Fibroblast of lung (primary cell): ENCODE measurements around the gene MTM1. TPM values are rescaled to one million over a fixed set of nuclear protein-coding genes. Genes with fewer than 3 reads are reported as not detected.
A peak's percentile ranks its signal among the peaks of the same experiment; 100 is the strongest.

Experiments
- DNase-seq, 2 donors: peaks; one replicate each; pipeline versions ENCODE4 v3.0.0 to v3.0.0-alpha.2; 2010; ENCODE audit warnings: low read depth in 2 of 2
- H2AFZ ChIP-seq: 2 replicates; pipeline ENCODE4 v1.5.1; 2012; ENCODE audit warnings: low read length, control low read depth, inconsistent platforms
- H3K27ac ChIP-seq: 2 replicates; pipeline ENCODE4 v1.5.1; 2011; ENCODE audit warnings: low read length, control low read depth; ENCODE audit not compliant: insufficient read depth
- H3K27me3 ChIP-seq: 2 replicates; pipeline ENCODE4 v1.5.1; 2011; ENCODE audit warnings: mild to moderate bottlenecking, low read length; ENCODE audit not compliant: control insufficient read depth, insufficient read depth
- H3K36me3 ChIP-seq: 2 replicates; pipeline ENCODE4 v1.5.1; 2011; ENCODE audit warnings: low read length; ENCODE audit not compliant: control insufficient read depth, insufficient read depth
- H3K4me1 ChIP-seq: 2 replicates; pipeline ENCODE4 v1.5.1; 2011; ENCODE audit warnings: low read length; ENCODE audit not compliant: control insufficient read depth, insufficient read depth; ENCODE audit errors: extremely low read depth
- H3K4me2 ChIP-seq: 2 replicates; pipeline ENCODE4 v1.5.1; 2011; ENCODE audit warnings: low read length, control low read depth; ENCODE audit not compliant: insufficient read depth; ENCODE audit errors: extremely low read depth
- H3K4me3 ChIP-seq, 4 experiments: fragments of 200-600 bp in 1 of 4; sonication (generic) in 1 of 4; replicated peaks in 1 of 4; 2 replicates each; pipeline ENCODE4 v1.5.1; 2011 to 2016; ENCODE audit warnings: low read length in 4 of 4, low read depth in 3 of 4, mild to moderate bottlenecking in 3 of 4, control low read depth in 2 of 4, inconsistent platforms in 1 of 4, mixed read lengths in 1 of 4; ENCODE audit not compliant: insufficient read depth in 1 of 4; ENCODE audit errors: control extremely low read depth in 1 of 4
- H3K79me2 ChIP-seq: 2 replicates; pipeline ENCODE4 v1.5.1; 2012; ENCODE audit warnings: mild to moderate bottlenecking, low read length, inconsistent platforms; ENCODE audit not compliant: control insufficient read depth, insufficient read depth
- H3K9ac ChIP-seq: 2 replicates; pipeline ENCODE4 v1.5.1; 2011; ENCODE audit warnings: mild to moderate bottlenecking, low read length, control low read depth; ENCODE audit not compliant: insufficient read depth
- H3K9me3 ChIP-seq: 2 replicates; pipeline ENCODE4 v1.5.1; 2012; ENCODE audit warnings: low read depth, low read length; ENCODE audit not compliant: control insufficient read depth, insufficient read depth
- H4K20me1 ChIP-seq: 2 replicates; pipeline ENCODE4 v1.5.1; 2011; ENCODE audit warnings: low read length; ENCODE audit not compliant: control insufficient read depth, insufficient read depth; ENCODE audit errors: extremely low read depth
- CTCF ChIP-seq, 2 donors: IDR thresholded peaks in 1 of 2; conservative IDR thresholded peaks in 1 of 2; 1 replicate in 1 of 2; 2 replicates in 1 of 2; pipeline ENCODE4 v1.5.1; 2011 to 2012; ENCODE audit warnings: low read length in 2 of 2, control low read depth in 1 of 2, inconsistent platforms in 1 of 2, low read depth in 1 of 2, mild to moderate bottlenecking in 1 of 2
- EZH2 ChIP-seq: IDR thresholded peaks from 2 replicates; pipeline ENCODE4 v1.5.1; 2012; ENCODE audit warnings: low read length, control low read depth, mild to moderate bottlenecking; ENCODE audit errors: missing control alignments
- polyA plus RNA-seq, 2 donors: library from polyadenylated mRNA; depleted of rRNA in 1 of 2; stranded (reverse) in 1 of 2; unstranded in 1 of 2; fragments of >200 nt; gene quantifications; 2 replicates each; pipeline ENCODE4 v1.2.1, GENCODE V29; 2011 to 2012; ENCODE audit warnings: missing spikeins in 1 of 2
- total RNA-seq: library from RNA; depleted of rRNA; stranded (reverse); fragments of >200 nt; gene quantifications from 2 replicates; pipeline ENCODE4 v1.2.1, GENCODE V29; 2014

The MTM1 gene
- total and polyA plus RNA-seq, 2 donors (not counting 1 experiment from before 2014, with no cell fraction given), result 5.0 to 15.2 TPM

- DNase-seq, result peak; percentile 22 to 28
- H2AFZ ChIP-seq, result no peak overlapping the region
- no peaks in the 10 kb centered on the region for H3K4me1 ChIP-seq
- TF ChIP-seq CTCF (conservative IDR thresholded peaks at IDR 0.05 in 1 of 2, IDR thresholded peaks at IDR 0.05 in 1 of 2; ENCODE audit: low read depth in 1 of 2, low read length in 2 of 2), result peak in 1 of 2 donors; percentile 29
- no peak for TF ChIP-seq EZH2
- H3K36me3 ChIP-seq, result no peaks in the 10 kb centered on the region
- H3K9ac ChIP-seq, result no peak overlapping the region
- no peak overlapping the region for H3K27ac ChIP-seq
- H3K9me3 ChIP-seq, result no peaks in the 10 kb centered on the region
- H3K4me3 ChIP-seq, result no peak overlapping the region
- no peaks in the 10 kb centered on the region for H3K79me2 ChIP-seq
- H3K4me2 ChIP-seq, result no peak overlapping the region
- no peaks in the 10 kb centered on the region for H4K20me1 ChIP-seq
- H3K27me3 ChIP-seq, result no peaks in the 10 kb centered on the region
Observed at GRCh38 chrX:150680974-150681373, 112.6 kb downstream of the MTM1 start.

- Histone ChIP-seq H3K9ac (no peak overlapping the region), H3K27ac (no peak overlapping the region), H3K27me3 (no peaks in the 10 kb centered on the region), H3K4me3 (no peak overlapping the region), H3K9me3 (no peaks in the 10 kb centered on the region), H3K4me2 (no peak overlapping the region), H3K4me1 (no peaks in the 10 kb centered on the region), H2AFZ (no peak overlapping the region), H3K36me3 (no peaks in the 10 kb centered on the region), H3K79me2 (no peaks in the 10 kb centered on the region), H4K20me1 (no peaks in the 10 kb centered on the region)
- TF ChIP-seq CTCF (conservative IDR thresholded peaks at IDR 0.05 in 1 of 2, IDR thresholded peaks at IDR 0.05 in 1 of 2; ENCODE audit: low read depth in 1 of 2, low read length in 2 of 2) (no peak), EZH2 (no peak)
- no peak for DNase-seq
Observed at GRCh38 chrX:150683112-150683511, 114.7 kb downstream of the MTM1 start.

- Histone ChIP-seq H3K9ac (no peak overlapping the region), H3K27me3 (no peaks in the 10 kb centered on the region), H3K4me2 (no peak overlapping the region), H3K4me3 (no peak overlapping the region), H2AFZ (no peak overlapping the region), H3K27ac (no peak overlapping the region), H3K79me2 (no peaks in the 10 kb centered on the region), H3K36me3 (no peaks in the 10 kb centered on the region), H4K20me1 (no peaks in the 10 kb centered on the region), H3K4me1 (peaks cover 4% of the 10 kb centered on the region), H3K9me3 (no peaks in the 10 kb centered on the region)
- TF ChIP-seq CTCF (conservative IDR thresholded peaks at IDR 0.05 in 1 of 2, IDR thresholded peaks at IDR 0.05 in 1 of 2; ENCODE audit: low read depth in 1 of 2, low read length in 2 of 2) (peak; percentile 32 to 41), EZH2 (no peak)
- peak in 1 of 2 donors; percentile 49 for DNase-seq
Observed at GRCh38 chrX:150683536-150684146, 115.2 kb downstream of the MTM1 start.
